ENCODE results near the gene SLC9A3.

Gene SLC9A3

DNA sequence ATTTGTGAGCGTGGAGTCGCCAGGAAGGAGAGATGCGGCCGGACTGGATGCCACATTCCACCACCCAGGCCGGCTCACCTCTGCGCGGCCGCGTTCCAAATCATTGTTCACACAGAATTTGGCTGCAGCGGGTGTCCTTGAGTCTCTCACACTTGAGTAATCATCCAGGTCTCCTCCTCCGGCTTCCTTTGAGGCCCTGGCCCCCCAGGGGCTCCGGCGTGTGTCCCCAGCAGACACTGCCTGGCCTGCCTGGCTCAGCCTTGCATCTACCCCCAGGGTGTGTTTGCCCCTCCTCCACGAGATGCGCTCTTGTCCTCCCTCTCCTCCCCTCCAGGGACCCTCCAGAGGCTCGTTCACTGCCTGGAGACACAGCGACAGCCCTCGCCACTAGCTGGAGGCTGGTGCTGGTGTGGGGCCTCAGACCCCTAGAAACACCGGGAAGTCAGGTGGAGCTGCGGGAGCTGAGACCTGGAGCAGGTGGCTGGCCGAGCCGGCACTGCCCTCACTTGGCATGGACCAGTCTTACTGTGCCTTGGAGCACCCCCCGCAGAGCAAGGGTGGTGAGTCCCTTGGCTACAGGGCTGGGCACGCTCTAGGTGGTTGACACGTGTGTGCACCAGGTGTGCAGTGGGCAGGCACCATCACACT lies 7.0 kb upstream of the SLC9A3 start:
- Mint-ChIP-seq H3K9me3 (no peaks in the 10 kb centered on the region), H3K27me3 (peaks cover 77% of the 10 kb centered on the region)

GRCh38 chr5:530001-530955 lies 6.0 kb upstream of the SLC9A3 start:
- intact Hi-C loops (cut with micrococcal nuclease) = loop anchor here (5.0 kb wide), 1 partner anchor 58 kb away; no protein-coding TSS in a partner anchor
- peak overlapping the region; percentile 7 for H3K4me3 Mint-ChIP-seq
- H3K9me3 Mint-ChIP-seq = no peaks in the 10 kb centered on the region
- H3K36me3 Mint-ChIP-seq (ENCODE audit: low read depth) = no peaks in the 10 kb centered on the region
- H3K27me3 Mint-ChIP-seq = peaks cover 77% of the 10 kb centered on the region
- H3K27ac Mint-ChIP-seq = peak overlapping the region; percentile 23
- H3K4me1 Mint-ChIP-seq (ENCODE audit: low read depth) = peaks cover 37% of the 10 kb centered on the region

More for the DNA sequence above, 7.0 kb upstream of the SLC9A3 start:
- H3K36me3 Mint-ChIP-seq (ENCODE audit: low read depth) = no peaks in the 10 kb centered on the region
- peaks cover 32% of the 10 kb centered on the region for H3K4me1 Mint-ChIP-seq (ENCODE audit: low read depth)
- no peak overlapping the region for H3K27ac Mint-ChIP-seq
- peak overlapping the region; percentile 9 for H3K4me3 Mint-ChIP-seq
- intact Hi-C loops (cut with micrococcal nuclease) = loop anchor here (5.0 kb wide), 1 partner anchor 59 kb away; no protein-coding TSS in a partner anchor

- no peaks in the 10 kb centered on the region for H3K36me3 Mint-ChIP-seq (ENCODE audit: low read depth)
- no peaks in the 10 kb centered on the region for H3K9me3 Mint-ChIP-seq
- H3K4me1 Mint-ChIP-seq (ENCODE audit: low read depth) = peaks cover 43% of the 10 kb centered on the region
- H3K27ac Mint-ChIP-seq = no peak overlapping the region
- no peak overlapping the region for H3K4me3 Mint-ChIP-seq
- peaks cover 72% of the 10 kb centered on the region for H3K27me3 Mint-ChIP-seq
- intact Hi-C loops (cut with micrococcal nuclease) = loop anchor here (5.0 kb wide), 1 partner anchor 78 kb away; no protein-coding TSS in a partner anchor
Measured at GRCh38 chr5:528629-529511, 4.6 kb upstream of the SLC9A3 start.

- Mint-ChIP-seq H3K4me1 (ENCODE audit: low read depth) (peaks cover 47% of the 10 kb centered on the region), H3K4me3 (no peak overlapping the region), H3K27ac (no peak overlapping the region), H3K9me3 (no peaks in the 10 kb centered on the region), H3K36me3 (ENCODE audit: low read depth) (no peaks in the 10 kb centered on the region), H3K27me3 (peaks cover 69% of the 10 kb centered on the region)
- intact Hi-C loops (cut with micrococcal nuclease) = loop anchor here (5.0 kb wide), 1 partner anchor 79 kb away; no protein-coding TSS in a partner anchor
Measured at GRCh38 chr5:527646-528628, 3.7 kb upstream of the SLC9A3 start.

GRCh38 chr5:526456-527088 lies 2.3 kb upstream of the SLC9A3 start:
- intact Hi-C loops (cut with micrococcal nuclease) = loop anchor here (5.0 kb wide), 1 partner anchor 81 kb away; no protein-coding TSS in a partner anchor
- H3K36me3 Mint-ChIP-seq (ENCODE audit: low read depth) = no peaks in the 10 kb centered on the region
- H3K27ac Mint-ChIP-seq = no peak overlapping the region
- peaks cover 46% of the 10 kb centered on the region for H3K4me1 Mint-ChIP-seq (ENCODE audit: low read depth)
- H3K4me3 Mint-ChIP-seq = no peak overlapping the region
- no peaks in the 10 kb centered on the region for H3K9me3 Mint-ChIP-seq
- H3K27me3 Mint-ChIP-seq = peaks cover 72% of the 10 kb centered on the region

DNA sequence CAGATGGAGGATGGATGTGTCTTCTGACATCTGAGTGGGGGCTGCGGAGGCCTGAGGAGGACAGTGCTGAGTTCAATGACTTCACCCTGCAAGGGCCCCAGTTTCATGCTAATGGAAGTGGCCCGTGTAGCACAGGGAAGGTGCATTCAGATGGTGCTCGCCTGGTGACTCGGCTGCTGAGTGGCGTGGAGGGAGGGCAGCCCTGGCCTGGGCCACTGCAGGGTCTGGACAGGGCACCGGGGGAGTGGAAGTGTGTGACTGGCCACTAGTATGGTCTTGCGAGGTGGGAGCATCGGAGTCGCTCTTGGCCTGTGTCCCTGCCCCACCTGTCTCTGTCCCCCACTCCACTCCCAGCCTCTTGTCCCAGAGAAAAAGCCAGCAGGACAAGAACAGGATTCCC lies 1.7 kb upstream of the SLC9A3 start:
- Mint-ChIP-seq H3K36me3 (ENCODE audit: low read depth) (no peaks in the 10 kb centered on the region), H3K9me3 (no peaks in the 10 kb centered on the region), H3K27ac (no peak overlapping the region), H3K27me3 (peaks cover 75% of the 10 kb centered on the region), H3K4me1 (ENCODE audit: low read depth) (peaks cover 40% of the 10 kb centered on the region), H3K4me3 (no peak overlapping the region)
- intact Hi-C loops (cut with micrococcal nuclease) = loop anchor here (5.0 kb wide), 1 partner anchor 81 kb away; no protein-coding TSS in a partner anchor

- Mint-ChIP-seq H3K36me3 (ENCODE audit: low read depth) (no peaks in the 10 kb centered on the region), H3K27ac (no peak overlapping the region), H3K4me3 (no peak overlapping the region), H3K9me3 (no peaks in the 10 kb centered on the region), H3K27me3 (peaks cover 82% of the 10 kb centered on the region), H3K4me1 (ENCODE audit: low read depth) (peaks cover 32% of the 10 kb centered on the region)
- intact Hi-C loops (cut with micrococcal nuclease) = loop anchor here (5.0 kb wide), 1 partner anchor 82 kb away; no protein-coding TSS in a partner anchor
Measured at GRCh38 chr5:524973-525761, 918 bp upstream of the SLC9A3 start.

GRCh38 chr5:523441-524222 lies 617 bp downstream of the SLC9A3 start:
- intact Hi-C loops (cut with micrococcal nuclease) = no loop called here
- no peak overlapping the region for H3K4me3 Mint-ChIP-seq
- H3K27me3 Mint-ChIP-seq = peaks cover 88% of the 10 kb centered on the region
- H3K27ac Mint-ChIP-seq = no peak overlapping the region
- no peaks in the 10 kb centered on the region for H3K9me3 Mint-ChIP-seq
- peaks cover 18% of the 10 kb centered on the region for H3K4me1 Mint-ChIP-seq (ENCODE audit: low read depth)
- no peaks in the 10 kb centered on the region for H3K36me3 Mint-ChIP-seq (ENCODE audit: low read depth)

DNA sequence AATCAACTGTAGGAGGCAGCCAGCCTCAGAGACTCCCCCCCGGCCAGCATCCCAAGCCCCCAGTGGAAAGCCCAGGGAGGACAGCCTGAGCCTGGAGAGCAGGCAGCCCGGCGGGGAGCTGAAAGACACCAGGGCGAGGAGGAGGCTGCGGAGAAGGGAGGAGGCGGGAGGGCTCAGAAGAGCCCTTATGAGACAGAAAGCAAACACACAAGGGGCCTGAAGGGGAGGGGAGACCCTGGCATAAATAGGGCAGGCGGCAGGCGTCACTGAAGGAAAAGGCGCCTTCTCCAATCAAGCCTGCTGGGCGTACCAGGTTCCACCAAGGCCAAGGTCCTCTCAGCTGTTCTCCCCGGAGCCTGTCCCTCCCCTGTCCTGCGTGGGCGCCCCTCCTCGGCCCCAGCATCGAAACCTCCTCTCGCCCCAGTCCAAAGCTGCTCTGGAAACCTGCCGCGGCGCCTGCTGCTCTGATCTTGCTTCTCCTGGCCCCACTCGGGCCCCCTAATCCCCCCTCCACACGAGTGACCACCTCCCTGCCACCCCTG lies 1.3 kb downstream of the SLC9A3 start:
- Mint-ChIP-seq H3K4me3 (no peak overlapping the region), H3K9me3 (peaks cover 3% of the 10 kb centered on the region), H3K36me3 (ENCODE audit: low read depth) (no peaks in the 10 kb centered on the region), H3K27ac (no peak overlapping the region), H3K27me3 (peaks cover 92% of the 10 kb centered on the region), H3K4me1 (ENCODE audit: low read depth) (peaks cover 18% of the 10 kb centered on the region)
- intact Hi-C loops (cut with micrococcal nuclease) = no loop called here

DNA sequence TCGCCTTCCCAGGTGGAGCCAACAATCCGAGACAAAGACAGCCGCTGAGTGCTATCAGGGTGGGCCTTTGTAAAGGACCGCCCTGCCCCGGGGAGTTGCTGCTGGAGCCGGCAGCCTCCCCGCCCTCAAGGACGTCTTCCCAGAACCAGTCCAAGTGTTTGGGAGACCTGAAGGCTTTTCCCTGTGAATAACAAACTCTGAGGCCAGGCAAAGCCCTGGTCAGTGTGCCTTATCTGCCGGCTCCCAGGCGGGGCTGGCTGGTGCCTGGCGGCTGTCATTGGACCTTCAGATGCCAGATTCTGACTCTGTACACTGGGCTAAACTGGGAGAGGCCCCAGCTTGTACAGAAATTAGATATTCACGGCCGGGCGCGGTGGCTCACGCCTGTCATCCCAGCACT lies 2.1 kb downstream of the SLC9A3 start:
- no peaks in the 10 kb centered on the region for H3K36me3 Mint-ChIP-seq (ENCODE audit: low read depth)
- H3K4me3 Mint-ChIP-seq = no peak overlapping the region

DNA sequence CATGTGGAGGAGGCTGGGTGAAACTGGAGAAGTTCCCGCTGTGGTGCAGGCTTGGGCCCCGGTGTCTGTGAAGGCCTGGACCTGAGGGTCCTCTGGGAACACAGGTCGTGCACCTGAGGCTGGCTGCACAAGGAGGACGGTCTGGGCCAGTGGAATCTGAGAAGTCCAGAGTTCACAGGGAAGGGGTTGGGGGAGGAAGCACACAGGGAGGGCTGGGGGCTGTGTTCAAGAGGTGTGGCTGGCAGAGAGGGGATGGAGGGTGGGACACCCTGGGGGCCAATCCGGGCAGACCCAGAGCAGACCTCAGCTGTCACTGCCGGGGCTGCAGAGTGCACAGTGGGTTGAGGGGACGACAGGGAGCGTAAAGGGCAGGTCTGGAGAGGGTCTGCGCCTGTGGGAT lies 2.6 kb downstream of the SLC9A3 start:
- H3K36me3 Mint-ChIP-seq (ENCODE audit: low read depth) = no peaks in the 10 kb centered on the region
- H3K4me3 Mint-ChIP-seq = no peak overlapping the region
- H3K27ac Mint-ChIP-seq = no peak overlapping the region
- H3K4me1 Mint-ChIP-seq (ENCODE audit: low read depth) = peaks cover 18% of the 10 kb centered on the region
- peaks cover 92% of the 10 kb centered on the region for H3K27me3 Mint-ChIP-seq
- H3K9me3 Mint-ChIP-seq = peaks cover 11% of the 10 kb centered on the region
- intact Hi-C loops (cut with micrococcal nuclease) = no loop called here

More for the DNA sequence above, 2.1 kb downstream of the SLC9A3 start:
- Mint-ChIP-seq H3K9me3 (peaks cover 11% of the 10 kb centered on the region), H3K27ac (no peak overlapping the region), H3K27me3 (peaks cover 92% of the 10 kb centered on the region), H3K4me1 (ENCODE audit: low read depth) (peaks cover 18% of the 10 kb centered on the region)
- intact Hi-C loops (cut with micrococcal nuclease) = no loop called here

All from dendritic cell treated with granulocyte-macrophage colony-stimulating factor and Interleukin-4, amounts not matched to agents 40 ng/mL and 50 ng/mL, for 4 days (primary cell).